GM06990 (cell line): ENCODE measurements around the gene ABHD12B.

Experiments
- DNase-seq: peaks from one replicate; pipeline ENCODE4 v3.0.0-alpha.2; 2011; ENCODE audit not compliant: insufficient read length; ENCODE audit errors: extremely low read depth
- H3K27me3 ChIP-seq: replicated peaks from 2 replicates; pipeline ENCODE4 v1.6.0; 2011; ENCODE audit warnings: low read length; ENCODE audit not compliant: control insufficient read depth, insufficient read depth
- H3K36me3 ChIP-seq: 2 replicates; pipeline ENCODE4 v1.5.1; 2011; ENCODE audit warnings: low read length; ENCODE audit not compliant: control insufficient read depth, insufficient read depth
- H3K4me3 ChIP-seq: replicated peaks from 2 replicates; pipeline ENCODE4 v1.5.1; 2011; ENCODE audit warnings: low read depth, mild to moderate bottlenecking, control low read depth, low read length
- TF ChIP-seq, protein P1 (sequence below): IDR thresholded peaks from 2 replicates; pipeline ENCODE4 v1.5.1; 2011; ENCODE audit warnings: low read length, control low read depth, mild to moderate bottlenecking, inconsistent platforms; ENCODE audit not compliant: insufficient read depth, poor library complexity, severe bottlenecking

Gene ABHD12B

DNA sequence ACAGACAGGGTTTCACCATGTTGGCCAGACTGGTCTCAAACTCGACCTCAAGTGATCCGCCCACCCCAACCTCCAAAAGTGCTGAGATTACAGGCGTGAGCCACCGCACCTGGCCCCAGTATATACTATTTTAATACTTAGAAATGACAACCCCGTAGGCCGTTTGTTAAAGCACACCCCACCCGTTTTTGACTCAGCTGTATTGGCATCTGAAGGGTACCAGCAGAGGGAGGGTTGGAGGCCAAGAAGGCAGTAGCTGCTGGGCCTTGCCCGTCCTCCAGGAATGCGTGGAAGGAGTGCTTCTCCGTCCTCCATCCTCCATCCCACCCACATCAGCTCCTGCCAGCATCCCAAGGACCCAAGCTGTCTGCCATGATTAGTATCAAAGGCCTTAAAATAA lies 34.6 kb upstream of the ABHD12B start:
- TF ChIP-seq, protein P1, sequence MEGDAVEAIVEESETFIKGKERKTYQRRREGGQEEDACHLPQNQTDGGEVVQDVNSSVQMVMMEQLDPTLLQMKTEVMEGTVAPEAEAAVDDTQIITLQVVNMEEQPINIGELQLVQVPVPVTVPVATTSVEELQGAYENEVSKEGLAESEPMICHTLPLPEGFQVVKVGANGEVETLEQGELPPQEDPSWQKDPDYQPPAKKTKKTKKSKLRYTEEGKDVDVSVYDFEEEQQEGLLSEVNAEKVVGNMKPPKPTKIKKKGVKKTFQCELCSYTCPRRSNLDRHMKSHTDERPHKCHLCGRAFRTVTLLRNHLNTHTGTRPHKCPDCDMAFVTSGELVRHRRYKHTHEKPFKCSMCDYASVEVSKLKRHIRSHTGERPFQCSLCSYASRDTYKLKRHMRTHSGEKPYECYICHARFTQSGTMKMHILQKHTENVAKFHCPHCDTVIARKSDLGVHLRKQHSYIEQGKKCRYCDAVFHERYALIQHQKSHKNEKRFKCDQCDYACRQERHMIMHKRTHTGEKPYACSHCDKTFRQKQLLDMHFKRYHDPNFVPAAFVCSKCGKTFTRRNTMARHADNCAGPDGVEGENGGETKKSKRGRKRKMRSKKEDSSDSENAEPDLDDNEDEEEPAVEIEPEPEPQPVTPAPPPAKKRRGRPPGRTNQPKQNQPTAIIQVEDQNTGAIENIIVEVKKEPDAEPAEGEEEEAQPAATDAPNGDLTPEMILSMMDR: no peak
- no peaks in the 10 kb centered on the region for H3K36me3 ChIP-seq
- H3K27me3 ChIP-seq: no peaks in the 10 kb centered on the region
- DNase-seq: no peak
- no peak overlapping the region for H3K4me3 ChIP-seq

DNA sequence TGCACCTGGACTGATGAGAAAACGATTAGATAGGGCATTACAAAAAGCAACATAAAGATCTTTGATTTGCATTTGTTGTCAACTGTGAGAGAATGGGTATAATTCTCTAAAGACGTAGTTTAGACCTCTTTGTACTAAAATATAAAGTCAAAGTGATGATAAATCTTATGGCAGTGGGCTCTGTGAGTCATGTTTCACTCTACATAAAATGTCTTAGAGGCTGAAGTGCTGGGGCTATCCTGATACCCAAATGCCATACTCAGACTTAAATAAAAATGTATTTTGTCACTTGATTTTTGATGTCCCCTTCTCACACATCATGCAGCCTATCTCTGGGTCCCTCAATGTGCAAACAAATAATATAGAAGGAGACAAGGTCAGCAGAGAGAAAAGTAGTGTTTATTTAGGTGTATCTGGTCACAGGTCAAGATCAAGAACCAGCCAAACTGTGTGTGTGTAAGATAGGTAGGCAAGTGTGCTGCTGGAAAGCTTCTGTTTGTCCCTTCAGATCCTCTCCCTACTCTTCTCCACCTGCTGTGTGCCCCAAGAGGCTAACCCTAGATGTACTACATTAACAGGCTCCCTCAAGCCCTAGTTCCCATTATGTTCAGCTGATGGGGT lies 33.9 kb upstream of the ABHD12B start:
- no peak for DNase-seq
- H3K36me3 ChIP-seq: no peaks in the 10 kb centered on the region
- no peaks in the 10 kb centered on the region for H3K27me3 ChIP-seq
- TF ChIP-seq, protein P1: no peak
- H3K4me3 ChIP-seq: no peak overlapping the region

DNA sequence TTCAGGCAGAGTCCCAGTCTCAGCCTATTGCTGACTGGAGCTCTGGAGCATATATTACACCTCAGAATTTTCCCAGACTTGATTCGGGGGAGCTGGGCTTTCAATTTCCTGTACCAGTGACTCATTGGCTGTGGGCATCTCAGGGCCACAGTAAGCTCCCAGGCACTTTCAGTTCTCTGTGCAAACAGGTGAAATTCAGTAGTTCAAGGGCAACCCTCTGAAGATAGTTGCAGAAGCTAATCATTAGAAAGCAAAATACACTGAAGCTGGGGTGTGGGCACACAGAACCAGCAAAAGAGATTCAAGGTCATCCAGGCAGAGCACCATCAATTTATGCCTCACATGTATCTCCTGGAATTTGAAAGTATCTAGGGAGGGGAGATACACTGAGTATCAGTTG lies 32.8 kb upstream of the ABHD12B start:
- DNase-seq: no peak

DNA sequence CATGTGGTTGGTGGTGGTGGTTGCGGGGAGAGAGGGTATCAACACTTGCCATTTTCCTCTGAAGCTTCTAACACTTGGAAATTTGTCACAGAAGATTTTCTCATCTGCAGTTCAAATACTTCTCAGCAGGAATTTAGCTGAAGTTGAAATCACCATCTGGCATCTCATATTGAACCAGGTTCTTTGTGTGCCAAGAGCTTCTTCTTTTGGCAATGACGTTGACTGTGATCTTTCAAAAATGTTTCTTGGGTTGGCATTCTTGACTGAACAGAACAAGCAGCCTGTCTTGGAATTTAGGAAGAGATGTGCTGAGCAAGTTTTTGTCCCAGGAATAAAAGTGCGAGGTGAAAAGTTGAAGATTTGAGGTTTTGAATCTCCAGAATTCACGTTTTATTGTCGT lies 32.2 kb upstream of the ABHD12B start:
- H3K4me3 ChIP-seq: no peak overlapping the region
- H3K36me3 ChIP-seq: no peaks in the 10 kb centered on the region
- no peak for DNase-seq
- TF ChIP-seq, protein P1: no peak
- H3K27me3 ChIP-seq: no peaks in the 10 kb centered on the region

More for the DNA sequence above, 32.8 kb upstream of the ABHD12B start:
- TF ChIP-seq, protein P1: no peak
- H3K36me3 ChIP-seq: no peaks in the 10 kb centered on the region
- no peak overlapping the region for H3K4me3 ChIP-seq
- no peaks in the 10 kb centered on the region for H3K27me3 ChIP-seq

DNA sequence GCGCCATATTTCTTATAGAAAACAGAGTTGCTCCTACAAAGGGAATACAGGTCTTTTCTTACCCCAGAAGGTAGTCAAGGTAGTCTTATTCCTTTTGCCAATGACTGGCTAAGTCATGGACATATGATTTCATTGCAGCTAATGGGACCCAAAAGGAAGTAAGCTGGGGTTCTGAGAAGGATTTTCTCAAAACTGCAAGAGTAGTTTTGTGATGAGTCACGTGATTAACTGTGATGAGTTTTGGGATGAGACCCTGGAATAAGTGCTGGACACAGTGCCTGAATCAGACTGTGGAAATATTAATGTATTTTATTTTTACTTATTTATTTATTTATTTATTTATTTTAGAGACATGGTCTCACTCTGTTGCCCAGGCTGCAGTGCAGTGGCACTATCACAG lies 27.5 kb upstream of the ABHD12B start:
- Histone ChIP-seq H3K4me3 (no peak overlapping the region), H3K36me3 (no peaks in the 10 kb centered on the region), H3K27me3 (no peaks in the 10 kb centered on the region)
- DNase-seq: no peak
- TF ChIP-seq, protein P1: no peak

DNA sequence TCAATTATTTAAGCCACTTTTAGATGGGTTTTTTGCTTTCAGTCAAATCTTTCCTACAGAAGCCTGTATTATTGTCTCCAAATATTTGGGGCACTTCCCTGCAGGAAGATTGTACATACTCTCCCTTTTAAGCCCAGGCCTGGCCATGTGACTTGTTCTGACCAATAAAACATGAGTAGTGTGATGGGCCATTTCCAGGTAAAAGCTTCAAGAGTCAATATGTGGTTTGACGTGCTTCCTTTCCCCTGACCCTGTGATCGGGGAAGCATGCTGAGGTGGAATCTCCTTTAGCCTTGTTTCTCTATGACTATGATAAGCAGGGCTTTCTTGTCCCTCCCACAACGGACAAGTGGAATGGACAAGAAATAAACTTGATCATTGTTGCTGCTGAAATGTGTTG lies 26.7 kb upstream of the ABHD12B start:
- no peak for DNase-seq
- no peak overlapping the region for H3K4me3 ChIP-seq
- TF ChIP-seq, protein P1: no peak
- H3K36me3 ChIP-seq: no peaks in the 10 kb centered on the region
- no peaks in the 10 kb centered on the region for H3K27me3 ChIP-seq
